CD4-positive, alpha-beta T cell treated with Interferon alpha-2 for 1 hour (primary cell): ENCODE data around the gene KLF16.

Experiments used
- DNase-seq, 2 donors: peaks; one replicate each; pipeline ENCODE4 v3.0.0-alpha.2; 2020 to 2022

KLF16 gene

DNA sequence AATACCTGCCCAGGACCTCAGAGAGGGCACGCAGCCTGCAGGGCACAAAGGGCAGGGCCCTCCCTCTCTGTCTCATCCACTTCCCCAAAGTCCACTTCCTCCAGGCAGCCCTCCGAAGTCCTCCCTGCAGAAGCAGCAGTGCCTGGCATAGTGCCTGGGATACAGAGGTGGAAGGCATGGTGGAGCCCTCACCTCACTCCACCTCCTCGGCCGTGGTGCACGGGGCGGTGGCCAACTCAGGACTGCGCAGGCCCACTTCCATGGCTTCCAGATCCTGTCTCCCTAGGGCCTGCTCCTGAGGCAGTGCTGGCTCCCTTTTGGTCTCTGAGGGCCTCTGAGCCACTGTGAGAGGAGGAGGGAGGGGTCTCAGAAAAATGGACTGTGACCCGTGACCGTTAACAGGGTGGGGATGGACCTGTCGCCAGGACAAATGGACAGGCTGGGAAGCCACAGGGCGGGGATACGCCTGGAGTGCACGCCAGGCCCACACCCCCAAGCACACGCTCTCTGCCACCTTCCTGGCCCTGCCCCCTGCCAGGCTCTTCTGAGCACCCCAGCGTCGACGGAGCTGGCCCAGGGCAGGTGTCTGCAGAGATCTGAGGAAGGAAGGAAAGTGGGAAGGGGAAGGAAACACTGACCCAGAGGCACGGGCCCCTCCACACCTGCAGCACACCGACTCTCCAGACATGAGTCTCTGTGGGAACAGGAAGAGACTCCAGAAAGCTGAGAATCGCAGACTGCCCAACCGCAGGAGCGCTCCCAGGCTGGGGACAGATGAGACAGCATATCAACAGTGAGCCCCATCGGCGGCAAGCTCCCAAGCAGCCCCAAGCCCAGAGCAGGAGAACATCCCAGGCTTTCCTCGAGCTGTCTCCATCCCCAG lies 23.5 kb downstream of the KLF16 start:
- no peak for DNase-seq

DNA sequence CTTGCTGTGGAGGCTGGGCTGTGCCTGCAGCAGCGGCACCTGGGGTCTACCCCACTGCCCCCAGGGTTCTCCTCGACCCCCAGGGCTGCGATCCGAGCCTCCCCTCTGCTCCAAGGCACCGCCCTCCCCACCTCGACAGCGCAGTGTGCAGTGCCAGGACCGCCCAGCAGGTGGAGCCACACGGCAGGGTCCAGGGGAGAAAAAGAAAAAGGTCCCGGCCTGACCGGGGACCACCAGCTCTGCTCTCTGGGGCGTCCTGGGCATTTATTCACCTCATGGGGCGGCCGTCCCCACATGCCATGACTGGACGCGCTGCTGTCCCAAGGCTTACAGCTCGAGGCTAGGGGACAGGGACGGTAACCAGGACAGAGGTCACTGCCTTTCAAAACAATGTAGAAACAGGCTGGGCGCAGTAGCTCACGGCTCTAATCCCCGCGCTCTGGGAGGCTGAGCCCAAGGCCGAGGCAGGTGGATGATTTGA lies 25.7 kb downstream of the KLF16 start:
- DNase-seq: peak; percentile 37 to 61

DNA sequence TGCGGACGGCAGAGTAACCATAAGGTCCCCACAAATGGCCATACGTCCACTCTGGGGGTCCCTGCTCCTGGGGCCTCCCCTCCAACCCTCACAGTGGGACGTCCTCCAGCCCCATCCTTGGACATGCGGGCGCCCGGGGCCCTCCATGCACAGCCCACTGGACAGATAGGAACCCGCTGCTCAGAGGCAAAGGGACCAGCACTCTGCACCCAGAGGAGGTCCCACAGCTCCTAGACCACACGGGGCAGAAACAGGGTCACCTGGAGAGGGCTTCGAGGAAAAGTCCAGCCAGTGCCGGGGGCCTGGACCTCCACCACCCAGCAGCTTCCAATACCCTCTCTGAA lies 26.2 kb downstream of the KLF16 start:
- no peak for DNase-seq

DNA sequence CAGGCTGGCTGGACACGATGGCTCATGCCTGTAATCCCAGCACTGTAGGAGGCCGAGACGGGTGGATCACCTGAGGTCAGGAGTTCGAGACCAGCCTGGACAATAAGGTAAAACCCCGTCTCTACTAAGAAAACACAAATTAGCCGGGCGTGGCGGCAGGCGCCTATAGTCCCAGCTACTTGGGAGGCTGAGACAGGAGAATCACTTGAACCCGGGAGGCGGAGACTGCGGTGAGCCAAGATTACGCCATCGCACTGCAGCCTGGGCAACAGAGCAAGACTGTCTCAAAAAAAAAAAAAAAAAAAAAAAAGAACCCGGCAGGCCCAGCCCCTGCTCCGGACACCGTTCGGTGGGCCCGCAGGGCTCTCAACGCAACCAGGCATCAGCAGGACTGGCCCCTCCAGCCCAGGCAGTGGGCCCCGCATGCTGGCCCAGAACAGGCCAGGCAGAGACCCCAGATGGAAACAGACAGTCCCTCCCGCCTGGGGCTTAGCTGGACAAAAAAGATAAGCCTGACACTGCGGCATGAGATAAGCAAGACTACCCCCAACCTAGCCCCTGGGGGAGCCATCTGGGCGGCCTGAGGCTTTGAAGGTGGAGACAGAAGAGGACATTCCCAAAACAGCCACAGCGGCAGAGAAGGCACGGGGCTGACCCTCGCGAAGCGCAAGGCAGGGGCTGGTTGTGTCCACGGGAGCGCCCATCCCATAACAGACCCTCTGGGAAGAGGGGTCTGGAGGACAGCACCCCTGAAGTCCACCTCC lies 26.7 kb downstream of the KLF16 start:
- DNase-seq: no peak

DNA sequence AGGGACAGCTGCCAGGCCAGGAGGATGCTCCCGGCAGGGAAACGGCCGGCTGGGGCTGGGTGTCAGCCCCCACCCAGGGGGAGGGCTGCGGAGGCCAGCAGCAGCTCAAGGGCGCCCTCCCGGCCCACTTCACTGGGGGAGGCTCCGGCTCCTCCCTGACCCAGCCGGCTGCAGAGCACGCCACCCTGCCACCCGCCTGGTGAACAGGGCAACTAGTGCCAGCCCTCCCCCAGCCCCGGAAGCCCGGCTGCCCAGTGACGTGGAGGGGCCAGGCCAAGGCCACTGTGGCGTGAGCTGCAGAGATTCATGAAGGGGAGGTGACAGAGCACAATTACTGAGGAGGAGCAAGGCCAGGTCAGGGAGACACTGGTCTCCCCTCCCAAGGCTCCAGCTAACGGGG lies 29.8 kb downstream of the KLF16 start:
- no peak for DNase-seq

DNA sequence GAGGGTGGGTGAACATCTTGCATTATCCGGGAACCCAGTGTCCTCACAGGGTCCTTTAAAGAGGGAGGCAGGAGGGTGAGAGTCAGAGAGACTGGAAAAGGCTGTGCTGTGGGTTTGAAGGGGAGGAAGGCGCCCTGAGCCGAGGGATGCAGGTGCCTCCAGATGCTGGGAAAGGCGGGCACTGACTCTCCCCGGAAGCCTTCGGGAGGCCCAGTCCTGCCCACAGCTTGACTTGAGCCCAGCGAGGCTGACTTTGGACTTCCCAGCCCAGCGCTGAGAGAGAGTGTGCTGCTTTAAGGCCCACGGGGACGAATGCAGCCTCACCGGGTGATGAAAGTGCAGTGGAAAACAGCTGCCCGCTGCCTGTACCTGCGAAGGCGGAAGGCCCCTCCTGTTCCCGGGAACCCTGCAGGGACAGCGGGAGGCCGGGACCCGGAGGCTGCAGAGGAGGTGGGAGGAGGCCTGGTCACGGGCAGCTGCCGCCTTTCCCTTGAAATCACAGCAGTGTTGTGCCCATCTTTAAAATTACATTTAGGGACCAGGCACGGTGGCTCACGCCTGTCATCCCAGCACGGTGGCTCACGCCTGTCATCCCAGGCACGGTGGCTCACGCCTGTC lies 31.2 kb downstream of the KLF16 start:
- DNase-seq: no peak

DNA sequence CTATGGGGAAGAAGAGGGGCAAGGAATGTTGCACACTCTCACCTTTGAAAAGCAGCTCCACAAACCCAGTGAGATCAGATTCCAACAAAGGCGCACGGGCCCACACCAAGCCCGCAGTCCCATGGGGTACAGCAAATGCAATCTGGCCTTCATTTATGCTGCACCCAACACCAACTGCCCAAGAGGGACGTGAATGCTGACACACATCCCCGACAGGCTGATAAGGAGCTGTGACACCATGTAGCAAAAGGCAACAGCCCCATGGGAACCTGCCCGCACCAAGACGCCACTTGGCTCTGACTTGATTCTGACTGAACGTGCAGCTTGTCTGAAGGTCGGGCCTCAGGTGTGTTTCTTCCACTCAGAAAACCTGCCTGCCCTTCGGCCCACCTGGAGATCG lies 32.4 kb downstream of the KLF16 start:
- DNase-seq: no peak

DNA sequence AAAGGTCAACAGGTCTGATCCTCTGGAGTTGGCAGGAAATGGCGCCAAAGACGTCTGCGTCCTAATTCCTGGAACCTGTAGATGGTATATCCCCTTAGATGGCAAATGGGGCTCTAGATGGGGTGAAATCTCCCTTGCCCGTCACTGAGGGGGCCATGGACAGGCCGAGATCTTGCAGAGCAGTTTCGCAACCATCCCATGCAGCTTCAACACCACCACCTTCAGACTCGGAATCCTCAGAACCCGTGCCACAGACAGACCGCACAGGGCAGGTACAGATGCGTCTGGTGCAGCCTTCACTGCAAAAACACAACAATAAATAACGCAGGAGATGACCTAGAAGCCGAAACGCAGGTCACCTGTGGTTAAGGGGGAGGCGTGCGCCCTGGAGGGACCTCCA lies 32.8 kb downstream of the KLF16 start:
- no peak for DNase-seq

DNA sequence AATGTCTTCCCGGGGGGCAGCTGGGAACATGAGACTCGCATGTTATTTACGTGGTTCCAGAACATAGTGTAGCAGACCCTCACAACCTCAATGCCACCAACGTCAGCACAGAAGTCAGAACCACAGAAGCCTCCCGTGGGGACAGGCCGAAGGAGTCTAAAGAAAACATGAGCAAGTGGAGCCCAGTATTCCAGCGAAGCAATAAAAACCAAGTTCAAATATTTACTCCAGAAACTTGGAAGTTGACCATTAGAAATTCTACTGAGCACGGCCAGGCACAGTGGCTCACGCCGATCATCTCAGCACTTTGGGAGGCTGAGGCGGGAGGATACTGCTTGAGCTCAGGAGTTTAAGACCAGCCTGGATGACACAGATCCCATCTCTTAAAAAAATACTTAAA lies 33.4 kb downstream of the KLF16 start:
- no peak for DNase-seq

DNA sequence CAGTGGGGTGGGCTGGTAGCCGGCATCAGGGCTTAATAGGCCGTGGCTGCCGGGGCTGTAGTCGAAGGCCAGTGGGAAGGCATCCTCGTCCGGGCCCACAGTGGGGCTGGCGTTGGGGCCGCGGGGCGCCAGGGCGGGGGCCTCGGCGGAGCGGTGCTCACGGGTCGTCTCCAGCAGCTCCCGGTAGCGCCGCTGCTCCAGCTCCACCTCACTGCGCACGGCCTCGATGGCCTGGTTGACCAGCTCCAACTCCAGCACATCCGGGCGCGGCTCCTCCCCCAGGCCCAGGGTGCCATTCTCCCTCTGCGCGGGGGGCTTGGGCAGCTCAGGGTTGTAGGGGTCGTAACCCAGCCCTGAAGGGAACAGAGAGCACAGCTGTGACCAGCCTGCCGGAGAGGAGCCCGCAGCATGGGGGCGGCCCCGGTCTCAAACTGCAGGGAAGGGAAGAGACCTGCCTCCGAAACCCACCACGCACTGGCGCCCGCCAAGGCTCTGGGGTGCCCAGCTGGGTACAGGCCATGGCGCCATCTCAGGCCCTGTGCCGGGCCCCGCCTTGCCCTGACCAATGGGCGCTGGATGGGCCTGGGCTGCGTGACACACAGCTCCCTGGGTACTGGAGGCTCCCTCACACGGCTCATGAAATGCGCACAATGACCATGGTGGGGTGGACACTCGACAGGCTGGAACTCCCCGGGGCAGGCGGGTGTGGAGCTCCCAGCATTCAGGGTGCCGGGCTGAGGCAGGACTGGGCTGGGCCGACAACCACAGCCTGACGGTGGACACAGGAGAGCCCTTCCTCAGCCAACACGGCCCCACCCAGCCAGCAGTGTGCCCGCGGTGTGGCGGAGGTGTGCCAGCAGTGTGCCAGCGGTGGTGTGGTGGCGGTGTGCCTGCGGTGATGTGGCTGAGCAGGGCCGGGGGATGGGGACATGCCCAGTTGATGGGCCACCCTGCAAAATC lies 34.8 kb downstream of the KLF16 start:
- no peak for DNase-seq

DNA sequence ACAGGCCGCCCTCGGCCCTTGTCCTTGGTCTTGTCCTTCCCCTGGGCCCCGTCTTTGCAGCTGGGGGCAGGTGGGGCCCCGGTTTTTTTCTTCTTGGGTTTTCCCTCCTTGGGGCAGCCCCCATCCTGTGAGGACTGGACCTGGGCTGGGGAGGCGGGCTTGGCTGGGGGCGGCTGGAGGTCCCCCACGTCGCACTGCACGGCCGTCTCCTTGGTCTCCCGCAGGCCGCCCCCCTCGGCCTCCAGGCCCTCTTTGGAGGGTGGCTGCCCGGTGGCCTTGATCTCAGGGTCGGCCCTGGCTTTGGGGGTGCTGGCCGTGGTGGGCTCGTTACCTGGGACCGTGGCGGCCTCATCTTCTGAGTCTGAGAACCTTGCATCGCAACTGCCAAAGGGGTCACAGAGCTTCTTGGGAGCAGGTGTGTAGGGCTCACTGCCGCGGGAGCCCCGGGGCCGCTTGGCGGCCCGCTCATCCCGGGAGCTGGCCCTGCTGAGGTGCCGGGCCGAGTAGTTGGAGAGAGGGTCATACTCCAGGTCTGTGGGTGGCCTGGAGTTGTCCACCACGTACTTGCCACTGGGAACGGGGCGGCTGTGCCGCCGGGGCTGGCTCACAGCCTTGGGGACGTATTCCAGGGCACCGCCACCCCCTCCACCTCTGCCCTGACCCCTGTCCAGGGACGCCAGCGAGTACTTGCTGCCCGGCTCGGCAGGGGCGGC lies 35.7 kb downstream of the KLF16 start:
- no peak for DNase-seq

DNA sequence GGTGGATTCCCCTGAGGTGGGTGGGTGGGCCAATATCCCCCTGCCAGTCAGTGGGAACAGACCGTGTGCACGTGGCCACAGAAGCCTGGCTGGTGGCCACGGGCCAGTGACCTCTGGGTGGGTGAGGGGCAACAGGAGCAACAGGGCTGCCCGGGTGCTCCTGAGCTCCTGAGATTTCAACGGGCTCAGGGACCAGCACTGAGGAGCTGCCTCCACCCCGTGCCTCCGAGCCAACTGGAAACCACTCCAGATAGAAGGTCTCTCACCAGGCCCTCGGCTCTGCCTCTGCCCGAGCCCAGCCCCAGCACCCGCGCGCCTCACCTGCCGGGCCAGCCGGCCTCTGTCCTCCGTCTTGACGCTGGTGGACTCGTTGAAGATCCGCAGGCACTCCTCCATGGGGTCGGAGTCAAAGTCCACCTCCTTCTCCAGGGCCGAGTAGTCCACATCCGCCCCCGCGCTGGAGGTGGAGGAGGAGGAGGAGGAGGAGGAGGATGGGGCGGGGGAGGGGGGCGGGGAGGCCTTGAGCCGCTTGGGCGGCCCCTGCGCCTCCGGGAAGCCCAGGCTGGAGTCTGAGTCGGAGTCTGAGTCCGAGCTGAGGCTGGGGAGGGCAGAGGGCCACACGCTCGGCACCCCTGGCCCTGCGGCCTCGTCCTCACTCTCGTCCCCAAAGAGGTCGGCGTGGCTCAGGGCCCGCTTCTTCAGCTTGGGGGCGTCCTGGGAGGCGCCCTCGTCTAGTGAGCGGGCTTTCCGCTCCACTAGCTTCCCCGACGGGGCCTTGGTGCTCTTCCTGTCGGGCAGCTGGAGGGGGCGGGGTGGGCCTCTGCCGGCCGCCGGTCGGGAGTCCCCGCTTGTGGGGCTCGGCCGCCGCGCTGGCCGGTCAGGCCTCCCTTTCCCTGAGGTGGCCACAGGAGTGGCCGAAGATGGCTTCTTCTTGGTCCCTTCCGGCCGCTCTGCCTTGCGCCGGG lies 36.5 kb downstream of the KLF16 start:
- no peak for DNase-seq

DNA sequence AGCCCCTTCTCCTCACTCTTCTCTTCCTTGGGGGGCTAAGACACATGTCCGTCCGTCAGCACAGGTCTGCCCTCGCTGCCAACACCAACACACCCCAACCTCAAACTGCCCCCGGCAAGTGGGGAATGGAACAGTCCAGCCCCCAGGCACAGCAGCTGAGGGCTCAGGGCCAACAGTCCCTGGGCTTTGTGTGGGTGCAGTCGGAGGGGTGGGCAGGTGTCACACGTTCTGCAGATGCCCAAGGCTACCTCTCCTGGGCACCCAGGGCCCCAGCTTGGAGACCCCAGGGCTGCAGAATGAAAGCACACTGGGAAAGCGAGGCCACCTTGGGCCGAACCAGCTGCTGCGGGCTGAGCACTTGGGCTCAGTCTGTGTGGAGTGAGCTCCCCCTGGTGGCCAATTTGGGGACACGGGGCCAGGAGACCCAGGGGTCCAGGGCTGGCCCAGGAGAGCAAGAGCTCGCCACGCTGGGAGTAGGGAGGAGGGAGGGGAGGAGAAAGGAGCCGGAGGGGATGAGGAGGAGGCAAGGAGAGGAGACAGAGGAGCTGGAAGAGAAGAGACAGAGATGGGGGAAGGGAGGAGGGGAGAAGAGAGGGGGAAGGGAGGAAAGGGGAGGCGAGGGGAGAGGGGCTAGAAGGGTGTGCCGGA lies 37.3 kb downstream of the KLF16 start:
- DNase-seq: peak; percentile 71 to 83

DNA sequence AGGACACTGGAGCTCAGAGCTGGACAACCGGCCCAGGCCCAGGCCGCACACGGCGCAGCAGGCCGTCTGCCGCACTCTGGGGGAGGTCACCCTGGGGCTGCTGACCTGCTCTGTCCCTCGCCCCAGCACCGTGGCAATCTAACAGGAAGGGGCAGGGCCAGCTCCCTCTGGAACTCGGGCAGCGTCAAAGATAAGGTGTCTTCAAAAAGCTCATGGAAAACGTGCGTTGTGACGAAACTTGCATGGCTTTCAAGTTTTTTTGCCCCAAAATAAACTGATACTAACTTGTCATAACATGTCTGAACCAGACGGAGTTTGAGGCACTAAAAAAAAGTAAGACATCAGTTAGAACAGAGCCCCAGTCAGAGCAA lies 39.1 kb downstream of the KLF16 start:
- no peak for DNase-seq

DNA sequence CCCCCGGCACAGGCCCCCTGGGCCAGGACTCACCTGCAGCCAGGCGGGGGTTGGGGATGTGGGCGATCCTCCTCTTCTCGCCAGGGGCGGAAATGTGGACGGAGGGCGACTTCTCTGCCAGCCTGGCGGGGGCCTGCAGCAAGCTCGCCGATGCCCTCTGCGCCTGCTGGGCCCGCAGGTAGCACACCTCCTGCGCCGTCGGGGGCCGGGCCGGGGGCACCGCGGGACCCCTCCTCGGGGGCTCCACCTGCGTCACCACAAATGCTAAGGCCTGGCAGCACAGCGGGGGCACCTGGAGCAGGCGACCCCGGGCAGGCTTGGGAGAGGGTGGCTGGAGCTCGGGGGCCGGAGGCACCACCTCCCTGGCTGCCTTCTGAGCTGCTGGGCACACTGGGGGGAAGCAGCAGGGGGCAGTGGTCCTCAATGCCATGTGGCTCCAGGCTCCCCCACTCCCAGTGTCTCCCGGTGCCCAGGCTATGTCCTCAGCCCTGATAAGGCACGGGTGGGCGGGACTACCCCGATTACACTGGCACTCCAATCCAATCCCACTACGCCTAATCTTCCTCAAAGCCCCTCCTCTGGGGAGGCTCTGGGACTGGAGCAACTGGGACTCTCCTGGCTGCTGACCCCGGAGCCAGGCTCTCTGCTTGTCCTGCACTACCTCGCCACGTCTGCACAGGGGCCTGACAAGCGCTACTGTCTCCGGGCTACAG lies 39.7 kb downstream of the KLF16 start:
- no peak for DNase-seq

DNA sequence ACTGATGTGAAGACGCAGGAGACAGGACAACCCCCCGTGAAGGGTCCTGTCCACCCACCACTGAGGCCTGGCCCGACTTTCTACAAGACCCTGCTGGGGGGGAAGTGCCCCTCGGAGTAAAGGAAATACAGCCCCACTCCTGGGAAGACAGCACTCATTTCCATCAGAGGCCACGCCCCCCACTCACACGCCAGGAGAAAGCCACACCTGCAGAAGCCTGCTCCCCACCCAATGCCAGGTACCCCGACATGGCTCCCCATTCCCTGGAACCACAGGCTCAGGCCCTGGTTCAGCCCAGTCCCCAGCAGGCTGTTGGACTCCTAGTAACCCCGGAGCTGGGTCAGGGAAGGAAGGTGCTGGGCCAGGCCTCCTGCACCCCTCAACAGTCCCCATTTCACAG lies 40.4 kb downstream of the KLF16 start:
- no peak for DNase-seq

DNA sequence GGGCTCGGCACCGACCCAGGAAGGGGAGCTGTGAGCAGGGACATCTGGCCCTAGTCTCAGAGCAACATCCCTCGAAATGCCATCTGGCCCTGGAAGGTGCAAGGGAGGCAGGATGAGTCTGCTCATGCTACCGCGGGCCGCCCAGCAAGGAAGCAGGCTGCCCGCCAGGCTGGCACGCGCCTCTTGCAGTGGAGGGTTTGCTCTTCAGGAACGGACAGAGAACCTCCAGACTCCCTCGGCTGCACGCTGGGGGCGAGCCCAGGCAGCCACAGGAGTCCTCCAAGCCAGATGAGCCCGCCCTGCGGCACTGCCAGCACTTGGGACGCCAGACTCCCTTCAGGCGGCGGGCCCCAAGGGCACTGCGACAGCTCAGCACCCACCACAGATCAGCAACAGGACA lies 41.2 kb downstream of the KLF16 start:
- DNase-seq: no peak

DNA sequence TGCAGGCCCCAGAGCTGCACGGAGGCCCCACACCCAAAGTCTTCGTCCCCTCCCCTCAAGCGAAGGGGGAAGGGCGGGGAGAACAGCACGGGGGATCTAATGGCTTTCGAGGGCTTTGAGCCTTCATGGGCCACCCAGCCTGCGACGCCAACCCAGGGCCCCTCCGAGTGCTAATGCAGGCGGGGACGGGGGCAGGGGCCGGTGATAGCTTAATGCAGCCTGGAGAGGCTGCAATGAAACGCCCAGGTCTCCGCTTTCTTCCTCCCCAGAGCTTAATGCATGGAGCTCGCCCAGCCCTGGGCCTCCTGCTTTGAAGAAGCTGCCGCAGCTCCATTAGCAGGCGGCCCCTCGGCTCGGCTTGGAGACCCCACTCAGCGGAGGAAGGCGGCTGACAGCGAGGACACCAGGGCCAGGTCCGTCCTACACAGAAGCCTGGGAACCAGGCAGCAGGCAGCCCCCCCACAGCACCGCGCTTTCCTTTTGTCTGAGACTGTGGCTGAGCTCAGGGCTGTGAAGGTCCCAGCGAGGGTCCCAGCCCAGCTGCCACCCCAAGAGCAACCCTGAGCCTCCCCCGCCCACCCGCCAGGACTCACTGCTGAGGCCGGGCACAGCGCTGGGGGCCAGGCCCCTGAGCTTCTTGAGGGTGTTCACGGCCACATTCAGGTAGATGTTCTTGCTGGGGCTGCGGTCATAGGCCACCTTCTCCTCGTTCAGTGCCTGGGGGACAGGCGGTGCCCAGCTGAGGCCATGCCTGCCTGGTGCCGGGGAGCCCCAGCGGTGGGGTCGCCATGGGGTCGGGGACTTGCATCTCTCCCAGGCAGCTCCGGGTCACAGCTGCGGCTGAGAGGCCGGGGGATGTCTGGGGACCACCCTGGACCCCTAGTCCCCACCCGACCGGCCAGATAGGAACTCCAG lies 43.8 kb downstream of the KLF16 start:
- DNase-seq: no peak
